Stimulated activated CD4-positive, alpha-beta T cell treated with anti-CD3 and anti-CD28 coated beads, Interleukin-4, amount 100 ng/mL, for 1 hour (primary cell): ENCODE data around the gene CPED1.
"Not testable (repeated sequence)": the region's sequence is repeated elsewhere in the genome, so short reads cannot be mapped to it uniquely, and the experiment has no call there.

Experiments
- DNase-seq: peaks from one replicate; pipeline ENCODE4 v3.0.0-alpha.2; 2020

Gene CPED1

GRCh38 chr7:121269798-121270197 lies 281.3 kb downstream of the CPED1 start:
- no peak for DNase-seq

GRCh38 chr7:121271098-121271497 lies 282.6 kb downstream of the CPED1 start:
- no peak for DNase-seq

- DNase-seq = no peak
Measured at GRCh38 chr7:121271916-121272315, 283.4 kb downstream of the CPED1 start.

- no peak for DNase-seq
Measured at GRCh38 chr7:121272676-121273075, 284.2 kb downstream of the CPED1 start.

GRCh38 chr7:121273467-121274167 lies 285.1 kb downstream of the CPED1 start:
- no peak for DNase-seq

GRCh38 chr7:121274467-121274866 lies 286.0 kb downstream of the CPED1 start:
- no peak for DNase-seq

GRCh38 chr7:121275204-121275603 lies 286.7 kb downstream of the CPED1 start:
- DNase-seq = no peak

GRCh38 chr7:121276313-121276712 lies 287.8 kb downstream of the CPED1 start:
- DNase-seq = no peak

GRCh38 chr7:121278120-121279021 lies 289.9 kb downstream of the CPED1 start:
- DNase-seq = no peak

GRCh38 chr7:121279060-121279620 lies 290.6 kb downstream of the CPED1 start:
- no peak for DNase-seq

- DNase-seq = no peak
Measured at GRCh38 chr7:121279822-121280221, 291.3 kb downstream of the CPED1 start.

GRCh38 chr7:121280656-121281055 lies 292.1 kb downstream of the CPED1 start:
- no peak for DNase-seq

- DNase-seq = no peak
Measured at GRCh38 chr7:121282129-121282528, 293.6 kb downstream of the CPED1 start.

GRCh38 chr7:121285066-121285667 lies 296.7 kb downstream of the CPED1 start:
- DNase-seq = no peak

GRCh38 chr7:121286186-121286585 lies 297.7 kb downstream of the CPED1 start:
- no peak for DNase-seq

GRCh38 chr7:121286742-121287734 lies 298.5 kb downstream of the CPED1 start:
- DNase-seq = no peak

- DNase-seq = no peak
Measured at GRCh38 chr7:121288894-121289293, 300.4 kb downstream of the CPED1 start.

GRCh38 chr7:121289930-121290329 lies 301.4 kb downstream of the CPED1 start:
- not testable (repeated sequence) for DNase-seq

GRCh38 chr7:121294448-121294992 lies 306.0 kb downstream of the CPED1 start:
- DNase-seq = no peak

GRCh38 chr7:121297843-121298242 lies 309.3 kb downstream of the CPED1 start:
- DNase-seq = no peak

GRCh38 chr7:121298831-121299239 lies 310.3 kb downstream of the CPED1 start:
- DNase-seq = no peak
